Tibial artery (tissue), 4 donors: ENCODE data around the gene NUDT5.

Source experiments
- DNase-seq, 2 donors: peaks; one replicate each; pipeline ENCODE4 v3.0.0-alpha.2; 2019
- H3K27ac ChIP-seq, 2 donors: fragments of 200-600 bp; sonication (generic) in 1 of 2; 1 replicate in 1 of 2; 2 replicates in 1 of 2; pipeline ENCODE4 v1.5.1; 2018 to 2019; ENCODE audit warnings: mild to moderate bottlenecking in 1 of 2
- H3K27me3 ChIP-seq, 2 donors: fragments of 200-600 bp; sonication (generic) in 1 of 2; one replicate each; pipeline versions ENCODE4 v1.5.1 to v1.6.0; 2016 to 2019
- H3K36me3 ChIP-seq, 3 donors: fragments of 200-600 bp; sonication (generic) in 2 of 3; one replicate each; pipeline ENCODE4 v1.5.1; 2016 to 2019; ENCODE audit warnings: mild to moderate bottlenecking in 2 of 3
- H3K4me1 ChIP-seq, 4 donors: fragments of 200-600 bp; sonication (generic) in 2 of 4; 1 replicate in 3 of 4; 2 replicates in 1 of 4; pipeline ENCODE4 v1.5.1; 2016 to 2019
- H3K4me3 ChIP-seq, 2 donors: fragments of 200-600 bp; sonication (generic) in 1 of 2; 1 replicate in 1 of 2; 2 replicates in 1 of 2; pipeline ENCODE4 v1.5.1; 2018 to 2019; ENCODE audit warnings: mild to moderate bottlenecking in 2 of 2
- H3K9me3 ChIP-seq, 3 donors: fragments of 200-600 bp; sonication (generic) in 1 of 3; one replicate each; pipeline ENCODE4 v1.5.1; 2016 to 2019
- intact Hi-C: fragments of 100-400 bp; cut with DNase I; formaldehyde crosslinking; loops from one replicate; pipeline ENCODE4 v1.15.0; 2023; ENCODE audit warnings: low total_unique reads
- TF ChIP-seq, protein P1 (sequence below), 2 experiments: fragments of 200-600 bp in 1 of 2; fragments of 450-650 bp in 1 of 2; IDR thresholded peaks; one replicate each; pipeline ENCODE4 v1.5.1; 2017 to 2019; ENCODE audit warnings: antibody characterized with exemption in 2 of 2, mild to moderate bottlenecking in 1 of 2, moderate library complexity in 1 of 2

Gene NUDT5

DNA sequence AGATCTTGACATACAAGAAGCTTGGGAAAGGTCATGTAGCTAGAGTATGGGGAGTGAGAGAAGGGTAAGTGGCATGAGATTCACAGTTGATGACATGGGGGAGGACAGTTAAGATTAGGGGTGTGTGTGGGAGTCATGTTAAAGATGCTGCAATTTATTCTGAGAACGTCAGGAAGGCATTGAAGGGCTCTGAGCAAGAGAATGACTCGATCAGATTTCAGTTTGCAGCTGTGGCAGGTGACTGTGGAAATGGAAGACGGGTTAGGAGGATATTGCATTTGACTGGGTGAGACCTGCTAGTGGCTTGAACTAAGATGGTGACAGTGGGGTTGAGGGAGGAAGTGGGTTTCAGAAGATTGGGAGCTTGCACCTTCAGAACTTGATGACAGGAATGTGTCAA, 5.9 kb upstream of the NUDT5 start:
- TF ChIP-seq, protein P1, sequence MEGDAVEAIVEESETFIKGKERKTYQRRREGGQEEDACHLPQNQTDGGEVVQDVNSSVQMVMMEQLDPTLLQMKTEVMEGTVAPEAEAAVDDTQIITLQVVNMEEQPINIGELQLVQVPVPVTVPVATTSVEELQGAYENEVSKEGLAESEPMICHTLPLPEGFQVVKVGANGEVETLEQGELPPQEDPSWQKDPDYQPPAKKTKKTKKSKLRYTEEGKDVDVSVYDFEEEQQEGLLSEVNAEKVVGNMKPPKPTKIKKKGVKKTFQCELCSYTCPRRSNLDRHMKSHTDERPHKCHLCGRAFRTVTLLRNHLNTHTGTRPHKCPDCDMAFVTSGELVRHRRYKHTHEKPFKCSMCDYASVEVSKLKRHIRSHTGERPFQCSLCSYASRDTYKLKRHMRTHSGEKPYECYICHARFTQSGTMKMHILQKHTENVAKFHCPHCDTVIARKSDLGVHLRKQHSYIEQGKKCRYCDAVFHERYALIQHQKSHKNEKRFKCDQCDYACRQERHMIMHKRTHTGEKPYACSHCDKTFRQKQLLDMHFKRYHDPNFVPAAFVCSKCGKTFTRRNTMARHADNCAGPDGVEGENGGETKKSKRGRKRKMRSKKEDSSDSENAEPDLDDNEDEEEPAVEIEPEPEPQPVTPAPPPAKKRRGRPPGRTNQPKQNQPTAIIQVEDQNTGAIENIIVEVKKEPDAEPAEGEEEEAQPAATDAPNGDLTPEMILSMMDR (IDR thresholded peaks at IDR 0.05), result no peak

GRCh38 chr10:12200850-12201249, 5.2 kb upstream of the NUDT5 start:
- H3K36me3 ChIP-seq, result peaks cover 8 to 66% (median 10%) of the 10 kb centered on the region in 3 donors
- no peak overlapping the region for H3K4me3 ChIP-seq
- H3K27ac ChIP-seq, result no peak overlapping the region
- no peaks in the 10 kb centered on the region for H3K27me3 ChIP-seq
- no peak for DNase-seq
- H3K4me1 ChIP-seq, result peaks cover 0 to 19% (median 13%) of the 10 kb centered on the region in 4 donors
- no peaks in the 10 kb centered on the region for H3K9me3 ChIP-seq
- intact Hi-C loops, result no loop called here
- TF ChIP-seq, protein P1 (IDR thresholded peaks at IDR 0.05), result no peak

More for the DNA sequence above, 5.9 kb upstream of the NUDT5 start:
- no peak overlapping the region for H3K4me3 ChIP-seq
- no peak overlapping the region for H3K27ac ChIP-seq
- intact Hi-C loops, result no loop called here
- H3K9me3 ChIP-seq, result no peaks in the 10 kb centered on the region
- peaks cover 8 to 67% (median 10%) of the 10 kb centered on the region in 3 donors for H3K36me3 ChIP-seq
- DNase-seq, result no peak
- H3K4me1 ChIP-seq, result peaks cover 0 to 18% (median 13%) of the 10 kb centered on the region in 4 donors
- H3K27me3 ChIP-seq, result no peaks in the 10 kb centered on the region

GRCh38 chr10:12198156-12198555, 2.5 kb upstream of the NUDT5 start:
- TF ChIP-seq, protein P1 (IDR thresholded peaks at IDR 0.05), result no peak
- Histone ChIP-seq H3K4me3 (no peak overlapping the region), H3K36me3 (peaks cover 8 to 43% (median 10%) of the 10 kb centered on the region in 3 donors), H3K4me1 (peaks cover 0 to 35% (median 28%) of the 10 kb centered on the region in 4 donors), H3K9me3 (no peaks in the 10 kb centered on the region), H3K27ac (no peak overlapping the region), H3K27me3 (no peaks in the 10 kb centered on the region)
- intact Hi-C loops, result no loop called here
- DNase-seq, result no peak

GRCh38 chr10:12196531-12197211, 980 bp upstream of the NUDT5 start:
- Histone ChIP-seq H3K27me3 (no peaks in the 10 kb centered on the region), H3K4me3 (peak overlapping the region; percentile 80 to 87), H3K9me3 (no peaks in the 10 kb centered on the region), H3K27ac (peak overlapping the region; percentile 83 to 91), H3K4me1 (peaks cover 0 to 42% (median 29%) of the 10 kb centered on the region in 4 donors), H3K36me3 (peaks cover 4 to 28% (median 5%) of the 10 kb centered on the region in 3 donors)
- intact Hi-C loops, result no loop called here
- TF ChIP-seq, protein P1 (IDR thresholded peaks at IDR 0.05), result no peak
- no peak for DNase-seq

DNA sequence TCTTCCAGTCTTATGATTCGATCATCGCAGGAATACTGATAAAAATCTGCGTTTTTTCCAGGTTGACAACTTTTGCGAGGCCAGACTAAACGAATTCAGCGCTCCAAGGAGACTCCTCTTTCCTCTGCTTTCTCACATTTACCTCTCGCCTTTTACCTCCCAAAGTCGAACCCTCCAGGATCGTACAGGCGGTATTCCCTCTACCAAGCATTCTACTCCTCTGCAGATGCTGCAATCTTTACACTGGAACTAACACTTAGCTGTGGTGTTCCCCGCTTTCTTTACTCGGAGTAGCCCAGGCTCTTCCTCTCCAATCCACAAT, 449 bp downstream of the NUDT5 start:
- TF ChIP-seq, protein P1 (IDR thresholded peaks at IDR 0.05), result no peak
- Histone ChIP-seq H3K4me3 (peak overlapping the region; percentile 80 to 87), H3K9me3 (no peaks in the 10 kb centered on the region), H3K27ac (peak overlapping the region; percentile 83 to 91), H3K36me3 (peaks cover 4 to 14% (median 5%) of the 10 kb centered on the region in 3 donors), H3K27me3 (no peaks in the 10 kb centered on the region), H3K4me1 (peaks cover 0 to 49% (median 29%) of the 10 kb centered on the region in 4 donors)
- intact Hi-C loops, result no loop called here
- no peak for DNase-seq
